DND-41 (cell line): ENCODE measurements around the gene LUZP4.
"Not testable (repeated sequence)": the region's sequence is repeated elsewhere in the genome, so short reads cannot be mapped to it uniquely, and the experiment has no call there.

Experiments used
- ATAC-seq: fragments of 200-7000 bp; cut with Tn5 transposase; 3 replicates; pipeline ENCODE4 v1.9.1; 2021; ENCODE audit warnings: low read depth; ENCODE audit not compliant: insufficient read depth
- DNase-seq: peaks from one replicate; pipeline ENCODE4 v3.0.0-alpha.2; 2020
- H2AFZ ChIP-seq: 2 replicates; pipeline ENCODE4 v1.6.0; 2012; ENCODE audit warnings: low read depth, low read length
- H3K27ac ChIP-seq: 2 replicates; pipeline ENCODE4 v1.5.1; 2012; ENCODE audit warnings: low read length, inconsistent platforms
- H3K27me3 ChIP-seq: fragments of 200-600 bp; sonication (generic); 2 replicates; pipeline ENCODE4 v1.6.0; 2012; ENCODE audit warnings: low read length, mild to moderate bottlenecking, inconsistent platforms; ENCODE audit not compliant: insufficient read depth, poor library complexity
- H3K36me3 ChIP-seq: 2 replicates; pipeline ENCODE4 v1.5.1; 2012; ENCODE audit warnings: low read length, inconsistent platforms; ENCODE audit not compliant: insufficient read depth
- H3K4me1 ChIP-seq: 2 replicates; pipeline ENCODE4 v1.5.1; 2012; ENCODE audit warnings: mild to moderate bottlenecking, low read length; ENCODE audit not compliant: insufficient read depth
- H3K4me2 ChIP-seq: 2 replicates; pipeline ENCODE4 v1.6.0; 2012; ENCODE audit warnings: mild to moderate bottlenecking, moderate library complexity, low read length, inconsistent platforms; ENCODE audit not compliant: insufficient read depth
- H3K4me3 ChIP-seq, 2 experiments: fragments of 200-600 bp in 1 of 2; shearing (Covaris generic) in 1 of 2; 2 replicates each; pipeline ENCODE4 v1.5.1; 2012 to 2016; ENCODE audit warnings: inconsistent platforms in 2 of 2, low read length in 2 of 2, mild to moderate bottlenecking in 2 of 2, low read depth in 1 of 2, moderate library complexity in 1 of 2
- H3K79me2 ChIP-seq: 2 replicates; pipeline ENCODE4 v1.6.0; 2012; ENCODE audit warnings: low read length, inconsistent platforms; ENCODE audit not compliant: insufficient read depth
- H3K9ac ChIP-seq: 2 replicates; pipeline ENCODE4 v1.6.0; 2012; ENCODE audit warnings: low read depth, mild to moderate bottlenecking, inconsistent platforms, low read length, moderate library complexity
- H3K9me3 ChIP-seq: 2 replicates; pipeline ENCODE4 v1.5.1; 2012; ENCODE audit warnings: low read length, moderate library complexity, mild to moderate bottlenecking, inconsistent platforms; ENCODE audit not compliant: insufficient read depth, severe bottlenecking
- H4K20me1 ChIP-seq: 2 replicates; pipeline ENCODE4 v1.6.0; 2012; ENCODE audit warnings: low read length; ENCODE audit not compliant: insufficient read depth
- EZH2 ChIP-seq: IDR thresholded peaks from 3 replicates; pipeline ENCODE4 v1.6.1; 2012; ENCODE audit warnings: borderline replicate concordance, low read depth, mild to moderate bottlenecking, moderate library complexity, low read length, inconsistent platforms; ENCODE audit not compliant: severe bottlenecking
- TF ChIP-seq, protein P1 (sequence below): IDR thresholded peaks from 2 replicates; pipeline ENCODE4 v1.5.1; 2012; ENCODE audit warnings: borderline replicate concordance, low read length, moderate library complexity, mild to moderate bottlenecking; ENCODE audit not compliant: poor library complexity, severe bottlenecking; ENCODE audit errors: extremely low read depth

The LUZP4 gene

GRCh38 chrX:115318139-115318538, 28.6 kb downstream of the LUZP4 start:
- H3K4me3 ChIP-seq: no peak overlapping the region
- no peak for TF ChIP-seq EZH2
- TF ChIP-seq, protein P1, sequence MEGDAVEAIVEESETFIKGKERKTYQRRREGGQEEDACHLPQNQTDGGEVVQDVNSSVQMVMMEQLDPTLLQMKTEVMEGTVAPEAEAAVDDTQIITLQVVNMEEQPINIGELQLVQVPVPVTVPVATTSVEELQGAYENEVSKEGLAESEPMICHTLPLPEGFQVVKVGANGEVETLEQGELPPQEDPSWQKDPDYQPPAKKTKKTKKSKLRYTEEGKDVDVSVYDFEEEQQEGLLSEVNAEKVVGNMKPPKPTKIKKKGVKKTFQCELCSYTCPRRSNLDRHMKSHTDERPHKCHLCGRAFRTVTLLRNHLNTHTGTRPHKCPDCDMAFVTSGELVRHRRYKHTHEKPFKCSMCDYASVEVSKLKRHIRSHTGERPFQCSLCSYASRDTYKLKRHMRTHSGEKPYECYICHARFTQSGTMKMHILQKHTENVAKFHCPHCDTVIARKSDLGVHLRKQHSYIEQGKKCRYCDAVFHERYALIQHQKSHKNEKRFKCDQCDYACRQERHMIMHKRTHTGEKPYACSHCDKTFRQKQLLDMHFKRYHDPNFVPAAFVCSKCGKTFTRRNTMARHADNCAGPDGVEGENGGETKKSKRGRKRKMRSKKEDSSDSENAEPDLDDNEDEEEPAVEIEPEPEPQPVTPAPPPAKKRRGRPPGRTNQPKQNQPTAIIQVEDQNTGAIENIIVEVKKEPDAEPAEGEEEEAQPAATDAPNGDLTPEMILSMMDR: no peak
- H3K36me3 ChIP-seq: no peaks in the 10 kb centered on the region
- H4K20me1 ChIP-seq: no peaks in the 10 kb centered on the region
- DNase-seq (no peak), ATAC-seq (no peak)
- no peaks in the 10 kb centered on the region for H3K9me3 ChIP-seq
- no peak overlapping the region for H3K27ac ChIP-seq
- H3K4me2 ChIP-seq: no peak overlapping the region
- H2AFZ ChIP-seq: no peak overlapping the region
- H3K9ac ChIP-seq: no peak overlapping the region
- H3K4me1 ChIP-seq: no peaks in the 10 kb centered on the region
- no peaks in the 10 kb centered on the region for H3K27me3 ChIP-seq
- H3K79me2 ChIP-seq: no peaks in the 10 kb centered on the region

DNA sequence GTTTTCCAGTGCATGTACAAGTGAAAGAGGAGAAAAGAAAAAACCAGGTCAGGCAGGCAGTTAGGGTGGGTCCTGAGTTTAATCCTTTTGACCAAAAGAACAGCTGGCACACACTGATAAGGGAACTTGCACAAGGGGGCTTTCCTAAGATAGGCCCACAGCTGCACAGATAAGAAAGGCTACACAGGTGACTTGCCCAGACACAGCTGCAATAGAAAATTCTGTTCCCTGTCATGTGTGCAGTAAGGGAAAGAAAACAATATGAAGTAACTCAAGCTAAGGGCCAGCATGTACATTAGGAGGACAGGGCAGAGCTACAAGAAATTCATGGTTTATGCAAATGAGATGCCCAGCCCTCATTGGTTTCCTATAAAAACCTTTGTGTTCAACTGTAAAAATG, 32.9 kb downstream of the LUZP4 start:
- TF ChIP-seq, protein P1: no peak
- no peak for TF ChIP-seq EZH2

DNA sequence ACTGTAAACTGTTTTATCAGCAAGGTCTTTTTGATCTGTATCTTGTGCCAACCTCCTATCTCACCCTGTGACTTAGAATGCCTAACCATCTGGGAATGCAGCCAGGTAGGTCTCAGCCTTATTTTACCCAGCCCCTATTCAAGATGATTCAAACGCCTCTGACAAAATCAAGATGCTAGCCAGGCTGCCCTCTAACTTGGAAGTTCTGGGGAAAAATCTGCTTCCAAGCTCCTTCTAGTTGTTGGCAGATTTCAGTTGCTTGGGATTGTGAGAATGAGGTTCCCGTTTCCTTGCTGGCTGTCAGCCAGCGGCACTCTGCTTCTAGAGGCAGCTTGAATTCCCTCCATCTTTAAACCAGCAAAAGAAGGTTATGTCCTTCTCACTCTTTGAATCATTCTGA, 34.7 kb downstream of the LUZP4 start:
- Histone ChIP-seq H3K27ac (no peak overlapping the region), H3K36me3 (no peaks in the 10 kb centered on the region), H2AFZ (no peak overlapping the region), H3K79me2 (no peaks in the 10 kb centered on the region), H3K27me3 (no peaks in the 10 kb centered on the region), H3K4me1 (no peaks in the 10 kb centered on the region), H3K9ac (no peak overlapping the region), H4K20me1 (no peaks in the 10 kb centered on the region), H3K4me3 (no peak overlapping the region), H3K9me3 (no peaks in the 10 kb centered on the region), H3K4me2 (no peak overlapping the region)
- DNase-seq: no peak
- TF ChIP-seq, protein P1: no peak
- TF ChIP-seq EZH2: no peak
- no peak for ATAC-seq

More for the DNA sequence above, 32.9 kb downstream of the LUZP4 start:
- Histone ChIP-seq H4K20me1 (no peaks in the 10 kb centered on the region), H3K27me3 (no peaks in the 10 kb centered on the region), H3K4me2 (no peak overlapping the region), H3K4me1 (no peaks in the 10 kb centered on the region), H3K36me3 (no peaks in the 10 kb centered on the region), H3K4me3 (no peak overlapping the region), H3K9ac (no peak overlapping the region), H3K9me3 (no peaks in the 10 kb centered on the region), H3K79me2 (no peaks in the 10 kb centered on the region), H3K27ac (no peak overlapping the region), H2AFZ (no peak overlapping the region)
- DNase-seq (no peak), ATAC-seq (no peak)

DNA sequence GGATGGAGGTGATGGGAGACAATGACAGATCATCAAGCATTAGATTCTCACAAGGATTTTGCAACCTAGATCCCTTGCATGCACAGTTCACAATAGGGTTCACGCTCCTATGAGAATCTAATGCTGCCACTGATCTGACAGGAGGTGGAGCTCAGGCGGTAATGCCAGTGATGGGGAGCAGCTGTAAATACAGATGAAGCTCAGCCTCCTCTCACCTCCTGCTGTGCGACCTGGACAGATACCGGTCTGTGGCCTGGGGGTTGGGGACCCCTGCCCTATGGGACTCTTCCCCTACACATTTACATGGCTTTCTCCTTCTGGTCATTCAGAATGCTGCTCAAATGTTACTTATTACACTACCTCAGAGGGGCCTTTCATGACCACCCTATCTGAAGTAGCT, 39.8 kb downstream of the LUZP4 start:
- not testable (repeated sequence) for H3K27ac ChIP-seq, H3K36me3 ChIP-seq, H3K4me3 ChIP-seq, H4K20me1 ChIP-seq, H3K27me3 ChIP-seq, H3K9me3 ChIP-seq, DNase-seq, H3K79me2 ChIP-seq, H3K4me2 ChIP-seq, H3K4me1 ChIP-seq, H2AFZ ChIP-seq, H3K9ac ChIP-seq, ATAC-seq
